SKM-1 treated with dmso at 0.1 percent for 144 hours (cell line): ENCODE results near the gene RAD23B.

Source experiments
- DNase-seq: peaks from one replicate; lab custom pipeline; 2025; ENCODE audit not compliant: unreplicated experiment; lab: John Stamatoyannopoulos, UW

RAD23B gene

GRCh38 chr9:107334103-107334776 lies 51.2 kb downstream of the RAD23B start:
- no peak for DNase-seq

- DNase-seq: no peak
Observed at GRCh38 chr9:107335331-107335730, 52.3 kb downstream of the RAD23B start.

- DNase-seq: no peak
Observed at GRCh38 chr9:107336718-107337360, 53.8 kb downstream of the RAD23B start.

GRCh38 chr9:107337676-107338590 lies 54.9 kb downstream of the RAD23B start:
- DNase-seq: no peak

GRCh38 chr9:107338911-107339659 lies 56.0 kb downstream of the RAD23B start:
- DNase-seq: no peak

- peak; percentile 5 for DNase-seq
Observed at GRCh38 chr9:107340920-107341632, 58.0 kb downstream of the RAD23B start.

- DNase-seq: no peak
Observed at GRCh38 chr9:107342476-107343161, 59.5 kb downstream of the RAD23B start.

GRCh38 chr9:107345327-107345726 lies 62.2 kb downstream of the RAD23B start:
- DNase-seq: no peak

- no peak for DNase-seq
Observed at GRCh38 chr9:107348836-107349235, 65.8 kb downstream of the RAD23B start.

- DNase-seq: no peak
Observed at GRCh38 chr9:107350443-107350842, 67.4 kb downstream of the RAD23B start.

- DNase-seq: no peak
Observed at GRCh38 chr9:107351382-107352045, 68.4 kb downstream of the RAD23B start.

- DNase-seq: no peak
Observed at GRCh38 chr9:107355394-107355793, 72.3 kb downstream of the RAD23B start.

- DNase-seq: no peak
Observed at GRCh38 chr9:107358986-107359385, 75.9 kb downstream of the RAD23B start.

GRCh38 chr9:107360098-107360497 lies 77.0 kb downstream of the RAD23B start:
- DNase-seq: no peak

- no peak for DNase-seq
Observed at GRCh38 chr9:107361816-107362215, 78.7 kb downstream of the RAD23B start.

GRCh38 chr9:107363516-107364152 lies 80.6 kb downstream of the RAD23B start:
- no peak for DNase-seq

- no peak for DNase-seq
Observed at GRCh38 chr9:107367727-107368502, 84.8 kb downstream of the RAD23B start.

- DNase-seq: no peak
Observed at GRCh38 chr9:107368696-107369095, 85.6 kb downstream of the RAD23B start.
